Esophagus muscularis mucosa (tissue), 3 donors: ENCODE measurements around the gene SASH1.

ENCODE experiments used
- POLR2A ChIP-seq: fragments of 450-650 bp; IDR thresholded peaks from one replicate; pipeline ENCODE4 v1.6.1; 2017; ENCODE audit warnings: antibody characterized with exemption, moderate library complexity, mild to moderate bottlenecking, low read depth
- POLR2AphosphoS5 ChIP-seq, 2 donors: sonication (generic); formaldehyde crosslinking; IDR thresholded peaks; one replicate each; pipeline ENCODE4 v1.6.1; 2017; ENCODE audit warnings: antibody characterized with exemption in 2 of 2
- TF ChIP-seq, protein P1 (sequence below), 3 experiments: fragments of 200-600 bp in 2 of 3; fragments of 450-650 bp in 1 of 3; sonication (generic) in 2 of 3; IDR thresholded peaks; one replicate each; pipeline ENCODE4 v1.5.1; 2017 to 2019; ENCODE audit warnings: antibody characterized with exemption in 3 of 3, mild to moderate bottlenecking in 2 of 3, moderate library complexity in 1 of 3

DNA sequence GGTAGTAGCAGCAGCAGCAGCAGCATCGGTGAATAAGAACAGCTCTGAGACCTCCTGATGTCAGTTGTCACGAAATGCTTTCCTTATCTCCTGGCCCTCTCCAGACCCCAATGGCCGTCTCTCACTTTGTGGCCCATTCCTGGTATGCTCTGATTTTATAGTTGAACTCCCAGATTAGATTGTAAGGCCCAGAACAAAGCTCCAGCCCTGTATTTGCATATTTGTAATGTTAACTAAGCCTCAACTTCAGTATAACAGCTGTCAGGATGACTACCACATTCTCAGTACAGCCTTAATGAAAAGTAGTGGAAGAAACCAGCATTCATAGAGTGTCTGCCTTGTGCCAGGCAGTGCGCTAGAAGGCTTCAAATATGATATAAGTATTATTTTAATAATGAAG is 180.9 kb downstream of the SASH1 start:
- TF ChIP-seq POLR2A (no peak), POLR2AphosphoS5 (IDR thresholded peaks at IDR 0.05) (no peak)
- TF ChIP-seq, protein P1, sequence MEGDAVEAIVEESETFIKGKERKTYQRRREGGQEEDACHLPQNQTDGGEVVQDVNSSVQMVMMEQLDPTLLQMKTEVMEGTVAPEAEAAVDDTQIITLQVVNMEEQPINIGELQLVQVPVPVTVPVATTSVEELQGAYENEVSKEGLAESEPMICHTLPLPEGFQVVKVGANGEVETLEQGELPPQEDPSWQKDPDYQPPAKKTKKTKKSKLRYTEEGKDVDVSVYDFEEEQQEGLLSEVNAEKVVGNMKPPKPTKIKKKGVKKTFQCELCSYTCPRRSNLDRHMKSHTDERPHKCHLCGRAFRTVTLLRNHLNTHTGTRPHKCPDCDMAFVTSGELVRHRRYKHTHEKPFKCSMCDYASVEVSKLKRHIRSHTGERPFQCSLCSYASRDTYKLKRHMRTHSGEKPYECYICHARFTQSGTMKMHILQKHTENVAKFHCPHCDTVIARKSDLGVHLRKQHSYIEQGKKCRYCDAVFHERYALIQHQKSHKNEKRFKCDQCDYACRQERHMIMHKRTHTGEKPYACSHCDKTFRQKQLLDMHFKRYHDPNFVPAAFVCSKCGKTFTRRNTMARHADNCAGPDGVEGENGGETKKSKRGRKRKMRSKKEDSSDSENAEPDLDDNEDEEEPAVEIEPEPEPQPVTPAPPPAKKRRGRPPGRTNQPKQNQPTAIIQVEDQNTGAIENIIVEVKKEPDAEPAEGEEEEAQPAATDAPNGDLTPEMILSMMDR (IDR thresholded peaks at IDR 0.05): no peak
